IMR-90 (cell line): ENCODE measurements around the gene BACE1. TPM values are rescaled to one million over a fixed set of nuclear protein-coding genes. Genes with fewer than 3 reads are reported as not detected.

ENCODE experiments used
- ATAC-seq: fragments of 200-7000 bp; cut with Tn5 transposase; 2 replicates; pipeline ENCODE4 v1.9.1; 2020; ENCODE audit warnings: low read depth, mild to moderate bottlenecking, moderate library complexity
- BruUV-seq: library from RNA; stranded (reverse); fragments of 400-500 nt; replicated peaks from 2 replicates; lab custom pipeline; 2021; lab: Mats Ljungman, UMichigan
- CTCF ChIA-PET: fragments of 300-600 bp; formaldehyde crosslinking; extraction: SDS; loops from one replicate; lab custom pipeline; 2021; ENCODE audit warnings: antibody characterized with exemption; lab: Yijun Ruan, JAX
- POLR2A ChIA-PET: fragments of 300-600 bp; sonication (Branson Sonifier 250); formaldehyde crosslinking; loops from one replicate; lab custom pipeline; 2022; ENCODE audit warnings: antibody characterized with exemption; ENCODE audit not compliant: unreplicated experiment; lab: Charles Lee
- DNase-seq: peaks from one replicate; pipeline ENCODE4 v3.0.0; 2013
- H2AFZ ChIP-seq: replicated peaks from 2 replicates; pipeline ENCODE3; 2013; ENCODE audit warnings: low read length, mild to moderate bottlenecking; ENCODE audit not compliant: poor library complexity
- H2AK5ac ChIP-seq: 2 replicates; pipeline ENCODE4 v1.6.1; 2013; ENCODE audit warnings: low read depth, low read length, inconsistent platforms
- H2AK9ac ChIP-seq: replicated peaks from 2 replicates; pipeline ENCODE3; 2013; ENCODE audit warnings: mild to moderate bottlenecking, low read depth, low read length, moderate library complexity; ENCODE audit not compliant: poor library complexity
- H2BK120ac ChIP-seq: 2 replicates; pipeline ENCODE4 v1.6.1; 2013; ENCODE audit warnings: low read depth, low read length, inconsistent platforms
- H2BK15ac ChIP-seq: 3 replicates; pipeline ENCODE4 v1.6.1; 2013; ENCODE audit warnings: low read depth, low read length, inconsistent platforms
- H2BK20ac ChIP-seq: 2 replicates; pipeline ENCODE4 v1.6.1; 2013; ENCODE audit warnings: low read depth, mild to moderate bottlenecking, inconsistent platforms, low read length, moderate library complexity
- H2BK5ac ChIP-seq: 2 replicates; pipeline ENCODE4 v1.6.1; 2013; ENCODE audit warnings: mild to moderate bottlenecking, low read depth, low read length, inconsistent platforms; ENCODE audit not compliant: poor library complexity, severe bottlenecking
- H3K14ac ChIP-seq: replicated peaks from 2 replicates; pipeline ENCODE4 v1.6.1; 2013; ENCODE audit warnings: low read depth, low read length, inconsistent platforms
- H3K18ac ChIP-seq: 2 replicates; pipeline ENCODE4 v1.6.1; 2013; ENCODE audit warnings: low read depth, low read length, control low read depth
- H3K23ac ChIP-seq: 2 replicates; pipeline ENCODE4 v1.6.1; 2013; ENCODE audit warnings: low read depth, low read length, inconsistent platforms
- H3K27ac ChIP-seq: 2 replicates; pipeline ENCODE4 v1.5.1; 2013; ENCODE audit warnings: mild to moderate bottlenecking, control low read depth, low read length; ENCODE audit not compliant: insufficient read depth
- H3K27me3 ChIP-seq: 2 replicates; pipeline ENCODE4 v1.6.1; 2013; ENCODE audit warnings: low read length; ENCODE audit not compliant: control insufficient read depth, insufficient read depth
- H3K36me3 ChIP-seq: 2 replicates; pipeline ENCODE4 v1.6.1; 2013; ENCODE audit warnings: low read length, mixed read lengths; ENCODE audit not compliant: control insufficient read depth, insufficient read depth
- H3K4ac ChIP-seq: 2 replicates; pipeline ENCODE4 v1.6.1; 2013; ENCODE audit warnings: low read depth, low read length, inconsistent platforms
- H3K4me1 ChIP-seq: 2 replicates; pipeline ENCODE4 v1.6.1; 2013; ENCODE audit warnings: low read length, mixed read lengths; ENCODE audit not compliant: control insufficient read depth, insufficient read depth
- H3K4me2 ChIP-seq: 2 replicates; pipeline ENCODE4 v1.6.1; 2013; ENCODE audit warnings: low read depth, mild to moderate bottlenecking, control low read depth, low read length, moderate library complexity
- H3K4me3 ChIP-seq: 2 replicates; pipeline ENCODE4 v1.5.1; 2013; ENCODE audit warnings: low read depth, mild to moderate bottlenecking, control low read depth, low read length, moderate library complexity; ENCODE audit not compliant: insufficient read depth
- H3K56ac ChIP-seq: 2 replicates; pipeline ENCODE4 v1.6.1; 2013; ENCODE audit warnings: low read length, inconsistent platforms; ENCODE audit not compliant: insufficient read depth; ENCODE audit errors: extremely low read depth
- H3K79me1 ChIP-seq, 2 experiments: 2 replicates each; pipeline ENCODE4 v1.6.1; 2013; ENCODE audit warnings: low read length in 2 of 2, inconsistent platforms in 1 of 2, low read depth in 1 of 2
- H3K9ac ChIP-seq: 2 replicates; pipeline ENCODE4 v1.6.1; 2013; ENCODE audit warnings: low read depth, low read length, control low read depth
- H3K9me1 ChIP-seq: 2 replicates; pipeline ENCODE4 v1.6.1; 2013; ENCODE audit warnings: low read length, inconsistent platforms; ENCODE audit not compliant: insufficient read depth
- H3K9me3 ChIP-seq: 2 replicates; pipeline ENCODE4 v1.6.1; 2013; ENCODE audit warnings: low read length; ENCODE audit not compliant: control insufficient read depth, insufficient read depth
- H4K20me1 ChIP-seq: 2 replicates; pipeline ENCODE4 v1.6.1; 2013; ENCODE audit warnings: low read length, inconsistent platforms; ENCODE audit not compliant: insufficient read depth
- H4K5ac ChIP-seq: 2 replicates; pipeline ENCODE4 v1.6.1; 2013; ENCODE audit warnings: mild to moderate bottlenecking, low read depth, low read length, control low read depth
- H4K8ac ChIP-seq, 2 experiments: 2 replicates each; pipeline ENCODE4 v1.6.1; 2013; ENCODE audit warnings: low read depth in 2 of 2, low read length in 2 of 2, control low read depth in 1 of 2, inconsistent platforms in 1 of 2
- H4K91ac ChIP-seq: 2 replicates; pipeline ENCODE4 v1.6.1; 2013; ENCODE audit warnings: low read depth, low read length, inconsistent platforms; ENCODE audit not compliant: insufficient read depth
- BHLHE40 ChIP-seq: fragments of 150-350 bp; IDR thresholded peaks from 2 replicates; pipeline ENCODE4 v1.6.1; 2016; ENCODE audit warnings: mild to moderate bottlenecking, low read depth, low read length
- CEBPB ChIP-seq: IDR thresholded peaks from 2 replicates; pipeline ENCODE4 v1.6.1; 2012; ENCODE audit warnings: low read depth, low read length, improper control_type of control experiment
- CHD1 ChIP-seq: IDR thresholded peaks from 2 replicates; pipeline ENCODE4 v1.6.1; 2012; ENCODE audit warnings: low read depth, low read length, improper control_type of control experiment
- CTCF ChIP-seq: conservative IDR thresholded peaks from 2 replicates; pipeline ENCODE4 v1.5.1; 2012; ENCODE audit warnings: mild to moderate bottlenecking, low read depth, low read length, improper control_type of control experiment
- ELK1 ChIP-seq: fragments of 150-350 bp; IDR thresholded peaks from 2 replicates; pipeline ENCODE4 v1.6.1; 2016; ENCODE audit warnings: low read depth, mild to moderate bottlenecking, low read length, moderate library complexity, borderline replicate concordance
- MAFK ChIP-seq: IDR thresholded peaks from 2 replicates; pipeline ENCODE4 v1.6.1; 2012; ENCODE audit warnings: low read depth, low read length, improper control_type of control experiment
- MAZ ChIP-seq: IDR thresholded peaks from 2 replicates; pipeline ENCODE4 v1.6.1; 2012; ENCODE audit warnings: low read depth, mild to moderate bottlenecking, low read length, improper control_type of control experiment, moderate library complexity, borderline replicate concordance
- MXI1 ChIP-seq: IDR thresholded peaks from 2 replicates; pipeline ENCODE4 v1.6.1; 2012; ENCODE audit warnings: low read depth, mild to moderate bottlenecking, low read length, moderate library complexity, borderline replicate concordance
- NFE2L2 ChIP-seq: fragments of 150-350 bp; IDR thresholded peaks from 2 replicates; pipeline ENCODE4 v1.6.1; 2016; ENCODE audit warnings: low read depth, mild to moderate bottlenecking, low read length
- POLR2A ChIP-seq: IDR thresholded peaks from 2 replicates; pipeline ENCODE4 v1.6.1; 2012; ENCODE audit warnings: mild to moderate bottlenecking, low read depth, low read length
- RCOR1 ChIP-seq: IDR thresholded peaks from 2 replicates; pipeline ENCODE4 v1.6.1; 2012; ENCODE audit warnings: mild to moderate bottlenecking, low read length, improper control_type of control experiment; ENCODE audit not compliant: insufficient replicate concordance
- RFX5 ChIP-seq: IDR thresholded peaks from 2 replicates; pipeline ENCODE4 v1.8.0; 2012; ENCODE audit warnings: low read depth, mild to moderate bottlenecking, low read length, moderate library complexity
- SMC3 ChIP-seq: fragments of 150-350 bp; IDR thresholded peaks from 2 replicates; pipeline ENCODE4 v1.6.1; 2016; ENCODE audit warnings: low read depth, mild to moderate bottlenecking, antibody characterized with exemption, low read length, moderate library complexity
- WGBS, 2 experiments: methylation state at CpG; one replicate each; pipeline versions ENCODE4 v1.1.5 to v1.1.7; 2013; ENCODE audit warnings: missing lambda C conversion rate in 2 of 2; ENCODE audit not compliant: insufficient read length in 1 of 2; ENCODE audit errors: extremely low coverage in 2 of 2; 5-methylcytosine and 5-hydroxymethylcytosine counted together
- dilution Hi-C: fragments of 300-500 bp; cut with HindIII; formaldehyde crosslinking; loops from one replicate; pipeline ENCODE4 v1.14.3; 2018; ENCODE audit warnings: low sequenced_read_pairs; ENCODE audit not compliant: unreplicated experiment
- in situ Hi-C: fragments of 300-500 bp; cut with MboI; formaldehyde crosslinking; loops from 3 replicates; pipeline ENCODE4 v1.14.3; 2019; ENCODE audit warnings: low sequenced_read_pairs, inconsistent platforms, mixed read lengths
- intact Hi-C: fragments of 100-400 bp; cut with micrococcal nuclease; formaldehyde crosslinking; loops from 2 replicates; pipeline ENCODE4 v1.10.0; 2022
- polyA plus RNA-seq, 3 experiments: library from polyadenylated mRNA; depleted of rRNA; stranded (reverse); fragments of >200 nt; gene quantifications; 2 replicates each; pipeline ENCODE4 v1.2.3, GENCODE V29; 2012; ENCODE audit warnings: low replicate concordance in 1 of 3
- total RNA-seq: library from RNA; depleted of rRNA; stranded (reverse); fragments of >200 nt; gene quantifications from 2 replicates; pipeline ENCODE4 v1.2.3, GENCODE V29; 2012

Gene BACE1
- total and polyA plus RNA-seq, 2 of the 4 experiments (the other 2 are of a cell fraction) = 27.6 to 50.6 TPM

GRCh38 chr11:117319214-117319840, 3.3 kb upstream of the BACE1 start:
- 0 out of 2 replicates have a peak, but pooled peaks cover 7% of the 10 kb centered on the region for H4K20me1 ChIP-seq
- no peak overlapping the region for H3K18ac ChIP-seq
- no peaks in the 10 kb centered on the region for H3K9me3 ChIP-seq
- in situ Hi-C loops = loop anchor here (5.0 kb wide), 1 partner anchor 82 kb away; no protein-coding TSS in a partner anchor
- no peak overlapping the region for H2AFZ ChIP-seq
- no peak overlapping the region for H3K4me3 ChIP-seq
- H3K56ac ChIP-seq = no peak overlapping the region
- no CpG with 5 or more reads among the region's 5 CpGs for WGBS, 2 experiments
- POLR2A ChIA-PET = no interaction called here
- H3K4me1 ChIP-seq = peaks cover 10% of the 10 kb centered on the region
- no peak overlapping the region for H2BK15ac ChIP-seq
- DNase-seq (peak; percentile 35), ATAC-seq (no peak)
- H3K9ac ChIP-seq = no peak overlapping the region
- intact Hi-C loops = no loop called here
- no TSS peak for BruUV-seq
- H3K36me3 ChIP-seq = no peaks in the 10 kb centered on the region
- no peak overlapping the region for H2BK20ac ChIP-seq
- no peak overlapping the region for H2AK5ac ChIP-seq
- TF ChIP-seq BHLHE40 (no peak), ELK1 (no peak), CTCF (no peak), RFX5 (no peak), CEBPB (no peak), RCOR1 (no peak), MAFK (no peak), POLR2A (no peak), NFE2L2 (no peak), CHD1 (no peak), MAZ (no peak), MXI1 (no peak), SMC3 (no peak)
- dilution Hi-C loops = no loop called here
- no peak overlapping the region for H2AK9ac ChIP-seq
- H2BK120ac ChIP-seq = no peak overlapping the region
- H4K5ac ChIP-seq = no peak overlapping the region
- H3K79me1 ChIP-seq = peaks cover 10 to 20% of the 10 kb centered on the region in 2 experiments; a peak in 3 of 4 replicates
- no peak overlapping the region for H2BK5ac ChIP-seq
- no peak overlapping the region for H3K4me2 ChIP-seq
- no peak overlapping the region for H3K14ac ChIP-seq
- no peak overlapping the region for H3K27ac ChIP-seq
- H4K91ac ChIP-seq = no peak overlapping the region
- CTCF ChIA-PET = interaction anchor here (0.7 kb wide), 1 partner anchor 56 kb away, joined by 5 read pairs; no protein-coding TSS in a partner anchor
- no peaks in the 10 kb centered on the region for H3K27me3 ChIP-seq
- H3K4ac ChIP-seq = no peak overlapping the region
- peaks cover 4% of the 10 kb centered on the region; the same call in 1 of the 2 replicates for H3K9me1 ChIP-seq
- no peak overlapping the region for H3K23ac ChIP-seq
- H4K8ac ChIP-seq = no peak overlapping the region
